GM23338 (cell line): ENCODE measurements around the gene EIF3F. TPM values are rescaled to one million over a fixed set of nuclear protein-coding genes. Genes with fewer than 3 reads are reported as not detected.

Experiments
- ATAC-seq: fragments of 200-7000 bp; cut with Tn5 transposase; 3 replicates; pipeline ENCODE4 v1.9.1; 2020
- DNase-seq: peaks from one replicate; pipeline ENCODE4 v3.0.0-alpha.2; 2015; ENCODE audit warnings: low spot score
- H2AFZ ChIP-seq: fragments of 200-600 bp; sonication (generic); 2 replicates; pipeline ENCODE4 v1.8.0; 2016; ENCODE audit warnings: antibody characterized with exemption, mild to moderate bottlenecking, moderate library complexity
- H3F3A ChIP-seq: fragments of 200-600 bp; sonication (generic); replicated peaks from 2 replicates; pipeline ENCODE4 v1.8.0; 2017; ENCODE audit warnings: antibody characterized with exemption, mixed run types, low read depth
- H3K27ac ChIP-seq: fragments of 200-600 bp; sonication (generic); 2 replicates; pipeline ENCODE4 v1.6.1; 2016; ENCODE audit warnings: low read depth
- H3K27me3 ChIP-seq: fragments of 200-600 bp; sonication (generic); 2 replicates; pipeline ENCODE4 v1.8.0; 2016; ENCODE audit warnings: mild to moderate bottlenecking, mixed run types, moderate library complexity; ENCODE audit not compliant: insufficient read depth
- H3K36me3 ChIP-seq: fragments of 200-600 bp; sonication (generic); 2 replicates; pipeline ENCODE4 v1.8.0; 2016; ENCODE audit warnings: mild to moderate bottlenecking; ENCODE audit not compliant: insufficient read depth
- H3K4me1 ChIP-seq: fragments of 200-600 bp; sonication (generic); 2 replicates; pipeline ENCODE4 v1.8.0; 2016; ENCODE audit warnings: mild to moderate bottlenecking, moderate library complexity; ENCODE audit not compliant: insufficient read depth
- H3K4me2 ChIP-seq: fragments of 200-600 bp; sonication (generic); 2 replicates; pipeline ENCODE4 v1.7.1; 2017; ENCODE audit warnings: mixed run types
- H3K4me3 ChIP-seq: fragments of 200-600 bp; sonication (generic); 2 replicates; pipeline ENCODE4 v1.6.1; 2016; ENCODE audit warnings: mixed run types
- H3K79me2 ChIP-seq: fragments of 200-600 bp; sonication (generic); replicated peaks from 2 replicates; pipeline ENCODE4 v1.8.0; 2017; ENCODE audit warnings: mild to moderate bottlenecking; ENCODE audit not compliant: insufficient read depth
- H3K9me2 ChIP-seq: fragments of 200-600 bp; sonication (generic); 2 replicates; pipeline ENCODE4 v1.8.0; 2017; ENCODE audit not compliant: insufficient read depth
- H4K20me1 ChIP-seq: fragments of 200-600 bp; sonication (generic); replicated peaks from 2 replicates; pipeline ENCODE4 v1.8.0; 2017; ENCODE audit warnings: mild to moderate bottlenecking; ENCODE audit not compliant: insufficient read depth
- H3K27ac Mint-ChIP-seq: 2 replicates; pipeline ENCODE4 v1.8.0; 2020; ENCODE audit warnings: inconsistent platforms, mild to moderate bottlenecking, moderate library complexity, mixed read lengths
- H3K27me3 Mint-ChIP-seq: 3 replicates; pipeline ENCODE4 v1.8.0; 2022; ENCODE audit warnings: low read depth, mild to moderate bottlenecking, moderate library complexity, mixed read lengths, inconsistent platforms; ENCODE audit not compliant: insufficient read depth, poor library complexity
- H3K36me3 Mint-ChIP-seq: 3 replicates; pipeline ENCODE4 v1.8.0; 2021; ENCODE audit warnings: low read depth, mild to moderate bottlenecking, inconsistent platforms, moderate library complexity, mixed read lengths
- H3K4me1 Mint-ChIP-seq: 3 replicates; pipeline ENCODE4 v1.8.0; 2020; ENCODE audit warnings: mild to moderate bottlenecking, inconsistent platforms, mixed read lengths
- H3K4me3 Mint-ChIP-seq: 3 replicates; pipeline ENCODE4 v1.8.0; 2021; ENCODE audit warnings: moderate library complexity, mild to moderate bottlenecking, inconsistent platforms, mixed read lengths
- H3K9me3 Mint-ChIP-seq: 3 replicates; pipeline ENCODE4 v1.8.0; 2020; ENCODE audit warnings: moderate library complexity, mild to moderate bottlenecking, inconsistent platforms, mixed read lengths
- CREB1 ChIP-seq: fragments of 250-450 bp; sonication (Bioruptor Pico); IDR thresholded peaks from 2 replicates; pipeline ENCODE4 v1.5.0; 2020; ENCODE audit warnings: low read depth, mild to moderate bottlenecking, moderate library complexity
- EZH2 ChIP-seq: fragments of 200-600 bp; sonication (generic); IDR thresholded peaks from one replicate; pipeline ENCODE4 v1.8.0; 2017; ENCODE audit warnings: antibody characterized with exemption, mild to moderate bottlenecking, low read depth; ENCODE audit not compliant: unreplicated experiment
- EZH2phosphoT487 ChIP-seq: fragments of 200-600 bp; sonication (generic); IDR thresholded peaks from one replicate; pipeline ENCODE4 v1.8.1; 2018; ENCODE audit warnings: antibody characterized with exemption; ENCODE audit not compliant: unreplicated experiment
- JUNB ChIP-seq: IDR thresholded peaks from one replicate; pipeline ENCODE4 v1.6.1; 2016; ENCODE audit warnings: antibody characterized with exemption; ENCODE audit not compliant: unreplicated experiment
- NANOG ChIP-seq: IDR thresholded peaks from 2 replicates; pipeline ENCODE4 v1.6.1; 2016; ENCODE audit warnings: antibody characterized with exemption, borderline replicate concordance
- POLR2AphosphoS5 ChIP-seq: IDR thresholded peaks from 2 replicates; pipeline ENCODE4 v1.6.1; 2016; ENCODE audit warnings: antibody characterized with exemption, low read depth
- STAT1 ChIP-seq: IDR thresholded peaks from one replicate; pipeline ENCODE4 v1.6.1; 2016; ENCODE audit warnings: antibody characterized with exemption; ENCODE audit not compliant: unreplicated experiment
- ZNF114 ChIP-seq: fragments of 250-450 bp; sonication (Bioruptor Pico); IDR thresholded peaks from 2 replicates; pipeline ENCODE4 v1.5.0; 2020; ENCODE audit warnings: mild to moderate bottlenecking, moderate library complexity
- ZNF331 ChIP-seq: fragments of 250-450 bp; sonication (Bioruptor Pico); IDR thresholded peaks from 2 replicates; pipeline ENCODE4 v1.5.0; 2020; ENCODE audit warnings: low read depth, mild to moderate bottlenecking, moderate library complexity
- polyA plus RNA-seq: library from polyadenylated mRNA; unstranded; fragments of >200 nt; fragmentation: Nextera tagmentation; extraction: Ambion mirVana; gene quantifications from 2 replicates; pipeline ENCODE4 v1.2.1, GENCODE V29; 2016
- total RNA-seq: library from RNA; depleted of rRNA; stranded (reverse); fragments of >200 nt; shearing (Covaris generic); gene quantifications from 2 replicates; pipeline ENCODE4 v1.2.3, GENCODE V29; 2014
- TF ChIP-seq, protein P1 (sequence below): fragments of 250-450 bp; sonication (Bioruptor Pico); IDR thresholded peaks from 2 replicates; pipeline ENCODE4 v1.5.0; 2020; ENCODE audit warnings: mild to moderate bottlenecking, moderate library complexity
- TF ChIP-seq, protein P2 (sequence below): IDR thresholded peaks from 2 replicates; pipeline ENCODE4 v1.6.1; 2016; ENCODE audit warnings: antibody characterized with exemption
- TF ChIP-seq, protein P3 (sequence below), 2 experiments: fragments of 200-600 bp in 1 of 2; sonication (generic) in 1 of 2; conservative IDR thresholded peaks; 2 replicates each; pipeline versions ENCODE4 v1.5.1 to v1.6.1; 2016 to 2017; ENCODE audit warnings: antibody characterized with exemption in 2 of 2, low read depth in 2 of 2, mild to moderate bottlenecking in 2 of 2, moderate library complexity in 1 of 2
- TF ChIP-seq, protein P4 (sequence below): IDR thresholded peaks from one replicate; pipeline ENCODE4 v1.6.1; 2018; ENCODE audit warnings: antibody characterized with exemption; ENCODE audit not compliant: unreplicated experiment

The EIF3F gene
- total and polyA plus RNA-seq, 2 experiments from 2014 or later: 237 to 555 TPM

DNA sequence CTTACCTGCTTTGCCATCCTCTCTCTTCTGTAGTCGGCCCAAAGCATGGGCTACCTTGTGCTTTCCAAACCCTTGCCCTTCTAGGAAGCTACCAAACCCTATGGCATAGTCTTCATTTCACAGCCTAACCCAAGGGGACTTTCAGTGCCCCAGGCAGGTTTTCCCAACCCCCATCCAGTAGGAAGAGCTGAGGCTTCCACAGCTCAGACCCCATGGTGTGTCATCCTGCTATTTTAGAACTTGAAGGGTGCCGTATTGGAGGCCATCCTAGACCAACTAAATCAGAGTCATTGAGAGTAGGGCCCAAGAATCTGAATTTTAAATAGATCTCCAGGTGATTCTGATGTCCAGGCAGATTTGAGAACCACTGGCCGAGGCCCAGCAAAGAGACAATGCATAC, 61.9 kb downstream of the EIF3F start:
- no peak for TF ChIP-seq EZH2phosphoT487
- no peak for TF ChIP-seq ZNF331 (CRISPR knock-in tag)
- TF ChIP-seq, protein P1, sequence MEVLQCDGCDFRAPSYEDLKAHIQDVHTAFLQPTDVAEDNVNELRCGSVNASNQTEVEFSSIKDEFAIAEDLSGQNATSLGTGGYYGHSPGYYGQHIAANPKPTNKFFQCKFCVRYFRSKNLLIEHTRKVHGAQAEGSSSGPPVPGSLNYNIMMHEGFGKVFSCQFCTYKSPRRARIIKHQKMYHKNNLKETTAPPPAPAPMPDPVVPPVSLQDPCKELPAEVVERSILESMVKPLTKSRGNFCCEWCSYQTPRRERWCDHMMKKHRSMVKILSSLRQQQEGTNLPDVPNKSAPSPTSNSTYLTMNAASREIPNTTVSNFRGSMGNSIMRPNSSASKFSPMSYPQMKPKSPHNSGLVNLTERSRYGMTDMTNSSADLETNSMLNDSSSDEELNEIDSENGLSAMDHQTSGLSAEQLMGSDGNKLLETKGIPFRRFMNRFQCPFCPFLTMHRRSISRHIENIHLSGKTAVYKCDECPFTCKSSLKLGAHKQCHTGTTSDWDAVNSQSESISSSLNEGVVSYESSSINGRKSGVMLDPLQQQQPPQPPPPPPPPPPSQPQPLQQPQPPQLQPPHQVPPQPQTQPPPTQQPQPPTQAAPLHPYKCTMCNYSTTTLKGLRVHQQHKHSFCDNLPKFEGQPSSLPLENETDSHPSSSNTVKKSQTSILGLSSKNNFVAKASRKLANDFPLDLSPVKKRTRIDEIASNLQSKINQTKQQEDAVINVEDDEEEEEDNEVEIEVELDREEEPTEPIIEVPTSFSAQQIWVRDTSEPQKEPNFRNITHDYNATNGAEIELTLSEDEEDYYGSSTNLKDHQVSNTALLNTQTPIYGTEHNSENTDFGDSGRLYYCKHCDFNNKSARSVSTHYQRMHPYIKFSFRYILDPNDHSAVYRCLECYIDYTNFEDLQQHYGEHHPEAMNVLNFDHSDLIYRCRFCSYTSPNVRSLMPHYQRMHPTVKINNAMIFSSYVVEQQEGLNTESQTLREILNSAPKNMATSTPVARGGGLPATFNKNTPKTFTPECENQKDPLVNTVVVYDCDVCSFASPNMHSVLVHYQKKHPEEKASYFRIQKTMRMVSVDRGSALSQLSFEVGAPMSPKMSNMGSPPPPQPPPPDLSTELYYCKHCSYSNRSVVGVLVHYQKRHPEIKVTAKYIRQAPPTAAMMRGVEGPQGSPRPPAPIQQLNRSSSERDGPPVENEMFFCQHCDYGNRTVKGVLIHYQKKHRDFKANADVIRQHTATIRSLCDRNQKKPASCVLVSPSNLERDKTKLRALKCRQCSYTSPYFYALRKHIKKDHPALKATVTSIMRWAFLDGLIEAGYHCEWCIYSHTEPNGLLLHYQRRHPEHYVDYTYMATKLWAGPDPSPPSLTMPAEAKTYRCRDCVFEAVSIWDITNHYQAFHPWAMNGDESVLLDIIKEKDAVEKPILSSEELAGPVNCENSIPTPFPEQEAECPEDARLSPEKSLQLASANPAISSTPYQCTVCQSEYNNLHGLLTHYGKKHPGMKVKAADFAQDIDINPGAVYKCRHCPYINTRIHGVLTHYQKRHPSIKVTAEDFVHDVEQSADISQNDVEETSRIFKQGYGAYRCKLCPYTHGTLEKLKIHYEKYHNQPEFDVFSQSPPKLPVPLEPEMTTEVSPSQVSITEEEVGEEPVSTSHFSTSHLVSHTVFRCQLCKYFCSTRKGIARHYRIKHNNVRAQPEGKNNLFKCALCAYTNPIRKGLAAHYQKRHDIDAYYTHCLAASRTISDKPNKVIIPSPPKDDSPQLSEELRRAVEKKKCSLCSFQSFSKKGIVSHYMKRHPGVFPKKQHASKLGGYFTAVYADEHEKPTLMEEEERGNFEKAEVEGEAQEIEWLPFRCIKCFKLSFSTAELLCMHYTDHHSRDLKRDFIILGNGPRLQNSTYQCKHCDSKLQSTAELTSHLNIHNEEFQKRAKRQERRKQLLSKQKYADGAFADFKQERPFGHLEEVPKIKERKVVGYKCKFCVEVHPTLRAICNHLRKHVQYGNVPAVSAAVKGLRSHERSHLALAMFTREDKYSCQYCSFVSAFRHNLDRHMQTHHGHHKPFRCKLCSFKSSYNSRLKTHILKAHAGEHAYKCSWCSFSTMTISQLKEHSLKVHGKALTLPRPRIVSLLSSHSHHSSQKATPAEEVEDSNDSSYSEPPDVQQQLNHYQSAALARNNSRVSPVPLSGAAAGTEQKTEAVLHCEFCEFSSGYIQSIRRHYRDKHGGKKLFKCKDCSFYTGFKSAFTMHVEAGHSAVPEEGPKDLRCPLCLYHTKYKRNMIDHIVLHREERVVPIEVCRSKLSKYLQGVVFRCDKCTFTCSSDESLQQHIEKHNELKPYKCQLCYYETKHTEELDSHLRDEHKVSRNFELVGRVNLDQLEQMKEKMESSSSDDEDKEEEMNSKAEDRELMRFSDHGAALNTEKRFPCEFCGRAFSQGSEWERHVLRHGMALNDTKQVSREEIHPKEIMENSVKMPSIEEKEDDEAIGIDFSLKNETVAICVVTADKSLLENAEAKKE: no peak
- TF ChIP-seq JUNB: no peak
- no peak for TF ChIP-seq STAT1
- TF ChIP-seq, protein P2, sequence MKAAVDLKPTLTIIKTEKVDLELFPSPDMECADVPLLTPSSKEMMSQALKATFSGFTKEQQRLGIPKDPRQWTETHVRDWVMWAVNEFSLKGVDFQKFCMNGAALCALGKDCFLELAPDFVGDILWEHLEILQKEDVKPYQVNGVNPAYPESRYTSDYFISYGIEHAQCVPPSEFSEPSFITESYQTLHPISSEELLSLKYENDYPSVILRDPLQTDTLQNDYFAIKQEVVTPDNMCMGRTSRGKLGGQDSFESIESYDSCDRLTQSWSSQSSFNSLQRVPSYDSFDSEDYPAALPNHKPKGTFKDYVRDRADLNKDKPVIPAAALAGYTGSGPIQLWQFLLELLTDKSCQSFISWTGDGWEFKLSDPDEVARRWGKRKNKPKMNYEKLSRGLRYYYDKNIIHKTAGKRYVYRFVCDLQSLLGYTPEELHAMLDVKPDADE: no peak
- no peak for TF ChIP-seq POLR2AphosphoS5
- no peak for TF ChIP-seq ZNF114 (CRISPR knock-in tag)
- TF ChIP-seq, protein P3, sequence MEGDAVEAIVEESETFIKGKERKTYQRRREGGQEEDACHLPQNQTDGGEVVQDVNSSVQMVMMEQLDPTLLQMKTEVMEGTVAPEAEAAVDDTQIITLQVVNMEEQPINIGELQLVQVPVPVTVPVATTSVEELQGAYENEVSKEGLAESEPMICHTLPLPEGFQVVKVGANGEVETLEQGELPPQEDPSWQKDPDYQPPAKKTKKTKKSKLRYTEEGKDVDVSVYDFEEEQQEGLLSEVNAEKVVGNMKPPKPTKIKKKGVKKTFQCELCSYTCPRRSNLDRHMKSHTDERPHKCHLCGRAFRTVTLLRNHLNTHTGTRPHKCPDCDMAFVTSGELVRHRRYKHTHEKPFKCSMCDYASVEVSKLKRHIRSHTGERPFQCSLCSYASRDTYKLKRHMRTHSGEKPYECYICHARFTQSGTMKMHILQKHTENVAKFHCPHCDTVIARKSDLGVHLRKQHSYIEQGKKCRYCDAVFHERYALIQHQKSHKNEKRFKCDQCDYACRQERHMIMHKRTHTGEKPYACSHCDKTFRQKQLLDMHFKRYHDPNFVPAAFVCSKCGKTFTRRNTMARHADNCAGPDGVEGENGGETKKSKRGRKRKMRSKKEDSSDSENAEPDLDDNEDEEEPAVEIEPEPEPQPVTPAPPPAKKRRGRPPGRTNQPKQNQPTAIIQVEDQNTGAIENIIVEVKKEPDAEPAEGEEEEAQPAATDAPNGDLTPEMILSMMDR (conservative IDR thresholded peaks at IDR 0.05; ENCODE audit: low read depth in 2 of 2): no peak
- TF ChIP-seq, protein P4, sequence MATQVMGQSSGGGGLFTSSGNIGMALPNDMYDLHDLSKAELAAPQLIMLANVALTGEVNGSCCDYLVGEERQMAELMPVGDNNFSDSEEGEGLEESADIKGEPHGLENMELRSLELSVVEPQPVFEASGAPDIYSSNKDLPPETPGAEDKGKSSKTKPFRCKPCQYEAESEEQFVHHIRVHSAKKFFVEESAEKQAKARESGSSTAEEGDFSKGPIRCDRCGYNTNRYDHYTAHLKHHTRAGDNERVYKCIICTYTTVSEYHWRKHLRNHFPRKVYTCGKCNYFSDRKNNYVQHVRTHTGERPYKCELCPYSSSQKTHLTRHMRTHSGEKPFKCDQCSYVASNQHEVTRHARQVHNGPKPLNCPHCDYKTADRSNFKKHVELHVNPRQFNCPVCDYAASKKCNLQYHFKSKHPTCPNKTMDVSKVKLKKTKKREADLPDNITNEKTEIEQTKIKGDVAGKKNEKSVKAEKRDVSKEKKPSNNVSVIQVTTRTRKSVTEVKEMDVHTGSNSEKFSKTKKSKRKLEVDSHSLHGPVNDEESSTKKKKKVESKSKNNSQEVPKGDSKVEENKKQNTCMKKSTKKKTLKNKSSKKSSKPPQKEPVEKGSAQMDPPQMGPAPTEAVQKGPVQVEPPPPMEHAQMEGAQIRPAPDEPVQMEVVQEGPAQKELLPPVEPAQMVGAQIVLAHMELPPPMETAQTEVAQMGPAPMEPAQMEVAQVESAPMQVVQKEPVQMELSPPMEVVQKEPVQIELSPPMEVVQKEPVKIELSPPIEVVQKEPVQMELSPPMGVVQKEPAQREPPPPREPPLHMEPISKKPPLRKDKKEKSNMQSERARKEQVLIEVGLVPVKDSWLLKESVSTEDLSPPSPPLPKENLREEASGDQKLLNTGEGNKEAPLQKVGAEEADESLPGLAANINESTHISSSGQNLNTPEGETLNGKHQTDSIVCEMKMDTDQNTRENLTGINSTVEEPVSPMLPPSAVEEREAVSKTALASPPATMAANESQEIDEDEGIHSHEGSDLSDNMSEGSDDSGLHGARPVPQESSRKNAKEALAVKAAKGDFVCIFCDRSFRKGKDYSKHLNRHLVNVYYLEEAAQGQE: no peak
- TF ChIP-seq EZH2: no peak
- TF ChIP-seq CREB1: no peak
- TF ChIP-seq NANOG: no peak
- Mint-ChIP-seq H3K9me3 (no peaks in the 10 kb centered on the region), H3K4me3 (no peak overlapping the region), H3K27ac (no peak overlapping the region), H3K4me1 (no peaks in the 10 kb centered on the region; the same call in 2 of the 3 replicates), H3K27me3 (no peaks in the 10 kb centered on the region), H3K36me3 (no peaks in the 10 kb centered on the region)
- Histone ChIP-seq H3K36me3 (no peaks in the 10 kb centered on the region), H3K27me3 (no peaks in the 10 kb centered on the region), H3K4me1 (no peaks in the 10 kb centered on the region), H3K9me2 (no peaks in the 10 kb centered on the region), H3K4me2 (no peak overlapping the region), H3K79me2 (no peaks in the 10 kb centered on the region), H3K4me3 (no peak overlapping the region), H3F3A (no peaks in the 10 kb centered on the region), H3K27ac (no peak overlapping the region), H4K20me1 (no peaks in the 10 kb centered on the region), H2AFZ (no peak overlapping the region)
- DNase-seq: no peak
- ATAC-seq: no peak
